ENCODE data around the gene TMEM35B. TPM values are rescaled to one million over a fixed set of nuclear protein-coding genes. Genes with fewer than 3 reads are reported as not detected.
"Not testable (repeated sequence)": the region's sequence is repeated elsewhere in the genome, so short reads cannot be mapped to it uniquely, and the experiment has no call there.

Gene TMEM35B
- total and polyA plus RNA-seq, 2 donors (not counting 1 experiment from before 2014, with no cell fraction given), result 36.0 to 45.0 TPM

- no peak for TF ChIP-seq EZH2 (IDR thresholded peaks at IDR 0.05; ENCODE audit: low read length, missing control alignments)
- TF ChIP-seq, protein P1, sequence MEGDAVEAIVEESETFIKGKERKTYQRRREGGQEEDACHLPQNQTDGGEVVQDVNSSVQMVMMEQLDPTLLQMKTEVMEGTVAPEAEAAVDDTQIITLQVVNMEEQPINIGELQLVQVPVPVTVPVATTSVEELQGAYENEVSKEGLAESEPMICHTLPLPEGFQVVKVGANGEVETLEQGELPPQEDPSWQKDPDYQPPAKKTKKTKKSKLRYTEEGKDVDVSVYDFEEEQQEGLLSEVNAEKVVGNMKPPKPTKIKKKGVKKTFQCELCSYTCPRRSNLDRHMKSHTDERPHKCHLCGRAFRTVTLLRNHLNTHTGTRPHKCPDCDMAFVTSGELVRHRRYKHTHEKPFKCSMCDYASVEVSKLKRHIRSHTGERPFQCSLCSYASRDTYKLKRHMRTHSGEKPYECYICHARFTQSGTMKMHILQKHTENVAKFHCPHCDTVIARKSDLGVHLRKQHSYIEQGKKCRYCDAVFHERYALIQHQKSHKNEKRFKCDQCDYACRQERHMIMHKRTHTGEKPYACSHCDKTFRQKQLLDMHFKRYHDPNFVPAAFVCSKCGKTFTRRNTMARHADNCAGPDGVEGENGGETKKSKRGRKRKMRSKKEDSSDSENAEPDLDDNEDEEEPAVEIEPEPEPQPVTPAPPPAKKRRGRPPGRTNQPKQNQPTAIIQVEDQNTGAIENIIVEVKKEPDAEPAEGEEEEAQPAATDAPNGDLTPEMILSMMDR (conservative IDR thresholded peaks at IDR 0.05 in 1 of 2, IDR thresholded peaks at IDR 0.05 in 1 of 2; ENCODE audit: low read depth in 1 of 2, low read length in 2 of 2), result no peak
- Histone ChIP-seq H3K9ac (ENCODE audit: insufficient read depth, low read length) (no peak overlapping the region), H3K36me3 (ENCODE audit: control insufficient read depth, insufficient read depth, low read length) (no peaks in the 10 kb centered on the region), H3K9me3 (ENCODE audit: control insufficient read depth, insufficient read depth, low read depth, low read length) (no peaks in the 10 kb centered on the region), H3K4me2 (ENCODE audit: extremely low read depth, insufficient read depth, low read length) (no peak overlapping the region), H3K27ac (ENCODE audit: insufficient read depth, low read length) (no peak overlapping the region), H3K27me3 (ENCODE audit: control insufficient read depth, insufficient read depth, low read length) (no peaks in the 10 kb centered on the region), H4K20me1 (ENCODE audit: control insufficient read depth, extremely low read depth, insufficient read depth, low read length) (no peaks in the 10 kb centered on the region), H3K79me2 (ENCODE audit: control insufficient read depth, insufficient read depth, low read length) (peaks cover 13% of the 10 kb centered on the region), H3K4me3 (replicated peaks in 1 of 4; ENCODE audit: control extremely low read depth in 1 of 4, insufficient read depth in 1 of 4, low read depth in 3 of 4, low read length in 4 of 4) (no peak overlapping the region), H3K4me1 (ENCODE audit: control insufficient read depth, extremely low read depth, insufficient read depth, low read length) (peaks cover 5% of the 10 kb centered on the region), H2AFZ (ENCODE audit: low read length) (no peak overlapping the region)
- no peak for DNase-seq (ENCODE audit: low read depth in 2 of 2)
Observed at GRCh38 chr1:34988147-34988546, 3.0 kb upstream of the TMEM35B start.

- Histone ChIP-seq H3K4me3 (replicated peaks in 1 of 4; ENCODE audit: control extremely low read depth in 1 of 4, insufficient read depth in 1 of 4, low read depth in 3 of 4, low read length in 4 of 4) (no peak overlapping the region), H3K27me3 (ENCODE audit: control insufficient read depth, insufficient read depth, low read length) (no peaks in the 10 kb centered on the region), H3K9ac (ENCODE audit: insufficient read depth, low read length) (no peak overlapping the region), H3K9me3 (ENCODE audit: control insufficient read depth, insufficient read depth, low read depth, low read length) (no peaks in the 10 kb centered on the region), H3K4me2 (ENCODE audit: extremely low read depth, insufficient read depth, low read length) (no peak overlapping the region), H4K20me1 (ENCODE audit: control insufficient read depth, extremely low read depth, insufficient read depth, low read length) (no peaks in the 10 kb centered on the region), H3K4me1 (ENCODE audit: control insufficient read depth, extremely low read depth, insufficient read depth, low read length) (peaks cover 5% of the 10 kb centered on the region), H3K27ac (ENCODE audit: insufficient read depth, low read length) (no peak overlapping the region), H3K79me2 (ENCODE audit: control insufficient read depth, insufficient read depth, low read length) (peaks cover 15% of the 10 kb centered on the region), H3K36me3 (ENCODE audit: control insufficient read depth, insufficient read depth, low read length) (no peaks in the 10 kb centered on the region), H2AFZ (ENCODE audit: low read length) (no peak overlapping the region)
- TF ChIP-seq, protein P1 (conservative IDR thresholded peaks at IDR 0.05 in 1 of 2, IDR thresholded peaks at IDR 0.05 in 1 of 2; ENCODE audit: low read depth in 1 of 2, low read length in 2 of 2), result no peak
- no peak for TF ChIP-seq EZH2 (IDR thresholded peaks at IDR 0.05; ENCODE audit: low read length, missing control alignments)
- peak; percentile 26 to 39 for DNase-seq (ENCODE audit: low read depth in 2 of 2)
Observed at GRCh38 chr1:34987018-34987417, 1.9 kb upstream of the TMEM35B start.

DNA sequence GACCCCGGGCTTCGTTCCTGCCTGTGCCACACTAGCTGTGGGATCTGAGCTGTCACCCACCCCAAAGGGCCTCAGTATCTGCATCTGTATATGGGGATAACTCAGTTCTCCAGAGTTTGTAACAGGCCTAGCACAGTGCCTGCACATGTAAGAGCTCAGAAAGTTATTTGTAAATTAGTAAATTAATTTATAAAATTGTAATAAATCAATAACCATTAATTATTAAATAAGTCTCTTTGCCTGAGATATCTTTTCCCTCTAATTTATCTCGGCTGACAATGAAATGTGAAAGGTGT is 410 bp upstream of the TMEM35B start:
- peak overlapping the region; percentile 89 for H2AFZ ChIP-seq (ENCODE audit: low read length)
- H3K27me3 ChIP-seq (ENCODE audit: control insufficient read depth, insufficient read depth, low read length); H3K36me3 ChIP-seq (ENCODE audit: control insufficient read depth, insufficient read depth, low read length); H3K4me1 ChIP-seq (ENCODE audit: control insufficient read depth, extremely low read depth, insufficient read depth, low read length); DNase-seq (ENCODE audit: low read depth in 2 of 2); H3K9me3 ChIP-seq (ENCODE audit: control insufficient read depth, insufficient read depth, low read depth, low read length); H4K20me1 ChIP-seq (ENCODE audit: control insufficient read depth, extremely low read depth, insufficient read depth, low read length): not testable (repeated sequence)
- peak overlapping the region; percentile 80 for H3K27ac ChIP-seq (ENCODE audit: insufficient read depth, low read length)
- H3K4me3 ChIP-seq (replicated peaks in 1 of 4; ENCODE audit: control extremely low read depth in 1 of 4, insufficient read depth in 1 of 4, low read depth in 3 of 4, low read length in 4 of 4), result peak overlapping the region; percentile 55 to 87 (median 71)
- peaks cover 15% of the 10 kb centered on the region for H3K79me2 ChIP-seq (ENCODE audit: control insufficient read depth, insufficient read depth, low read length)
- H3K4me2 ChIP-seq (ENCODE audit: extremely low read depth, insufficient read depth, low read length), result peak overlapping the region; percentile 70
- peak overlapping the region; percentile 81 for H3K9ac ChIP-seq (ENCODE audit: insufficient read depth, low read length)
